GM18861 (cell line): ENCODE data around the gene ZNF789.
"Not testable (repeated sequence)": the region's sequence is repeated elsewhere in the genome, so short reads cannot be mapped to it uniquely, and the experiment has no call there.

Experiments used
- ATAC-seq: cut with Tn5 transposase; IDR thresholded peaks from one replicate; pipeline ENCODE4 v1.9.1; 2021; ENCODE audit not compliant: unreplicated experiment

Gene ZNF789

GRCh38 chr7:99472561-99473314 lies at the start of gene ZNF789:
Gene ZNF789, plus strand, starts transcription at chr7:99472890. Its CDS starts 3,567 bp downstream, at chr7:99476457.
- ATAC-seq = peak; percentile 92

GRCh38 chr7:99424932-99425730 lies 47.6 kb upstream of the ZNF789 start:
- no peak for ATAC-seq

GRCh38 chr7:99428972-99429566 lies 43.6 kb upstream of the ZNF789 start:
- ATAC-seq = no peak

GRCh38 chr7:99429756-99430155 lies 42.9 kb upstream of the ZNF789 start:
- no peak for ATAC-seq

- ATAC-seq = not testable (repeated sequence)
These were observed 40.7 kb upstream of the ZNF789 start for GRCh38 chr7:99431756-99432540.

GRCh38 chr7:99433158-99433557 lies 39.5 kb upstream of the ZNF789 start:
- no peak for ATAC-seq

- no peak for ATAC-seq
These were observed 34.6 kb upstream of the ZNF789 start for GRCh38 chr7:99437946-99438572.

- peak; percentile 88 for ATAC-seq
These were observed 33.9 kb upstream of the ZNF789 start, which contains the start of the genes CPSF4 and PTCD1 for GRCh38 chr7:99438573-99439480. Gene CPSF4, plus strand, starts transcription at chr7:99438943. Its CDS starts 140 bp downstream, at chr7:99439083. Gene PTCD1, minus strand, starts transcription at chr7:99438798. Its CDS starts 3,556 bp downstream, at chr7:99435242.

- ATAC-seq = no peak
These were observed 32.5 kb upstream of the ZNF789 start for GRCh38 chr7:99440195-99440594.

- ATAC-seq = no peak
These were observed 26.6 kb upstream of the ZNF789 start for GRCh38 chr7:99446096-99446495.

- no peak for ATAC-seq
These were observed 24.7 kb upstream of the ZNF789 start for GRCh38 chr7:99447943-99448342.

- no peak for ATAC-seq
These were observed 23.8 kb upstream of the ZNF789 start for GRCh38 chr7:99448855-99449254.

- ATAC-seq = no peak
These were observed 23.4 kb upstream of the ZNF789 start for GRCh38 chr7:99449326-99449725.

GRCh38 chr7:99451936-99452335 lies 20.8 kb upstream of the ZNF789 start:
- ATAC-seq = no peak

GRCh38 chr7:99452541-99452940 lies 20.1 kb upstream of the ZNF789 start:
- no peak for ATAC-seq

GRCh38 chr7:99453105-99453504 lies 19.6 kb upstream of the ZNF789 start:
- ATAC-seq = no peak

- no peak for ATAC-seq
These were observed 16.8 kb upstream of the ZNF789 start for GRCh38 chr7:99455874-99456273.

GRCh38 chr7:99456288-99456687 lies 16.4 kb upstream of the ZNF789 start:
- no peak for ATAC-seq

- ATAC-seq = no peak
These were observed 15.5 kb upstream of the ZNF789 start for GRCh38 chr7:99457050-99457649.
